Right lobe of liver (tissue), 6 donors: ENCODE data around the gene CCL4L2. TPM values are rescaled to one million over a fixed set of nuclear protein-coding genes. Genes with fewer than 3 reads are reported as not detected.
"Not testable (repeated sequence)": the region's sequence is repeated elsewhere in the genome, so short reads cannot be mapped to it uniquely, and the experiment has no call there.

Experiments
- ATAC-seq, 4 donors: fragments of 200-7000 bp; cut with Tn5 transposase; one replicate each; pipeline ENCODE4 v1.9.1; 2020; ENCODE audit warnings: mild to moderate bottlenecking in 4 of 4, moderate library complexity in 4 of 4
- DNase-seq, 3 donors: peaks; one replicate each; pipeline ENCODE4 v3.0.0-alpha.2; 2020
- H3K27ac ChIP-seq, 3 donors: fragments of 200-600 bp; one replicate each; pipeline ENCODE4 v1.8.0; 2022
- H3K27me3 ChIP-seq, 2 donors: fragments of 200-600 bp; one replicate each; pipeline ENCODE4 v1.8.0; 2022
- H3K36me3 ChIP-seq, 4 donors: fragments of 200-600 bp; sonication (generic) in 1 of 4; one replicate each; pipeline versions ENCODE4 v1.5.1 to v1.8.0; 2017 to 2022; ENCODE audit warnings: control low read depth in 1 of 4
- H3K4me1 ChIP-seq, 4 donors: fragments of 200-600 bp; sonication (generic) in 1 of 4; one replicate each; pipeline versions ENCODE4 v1.5.1 to v1.8.0; 2017 to 2022; ENCODE audit warnings: control low read depth in 1 of 4
- H3K4me3 ChIP-seq, 3 donors: fragments of 200-600 bp; one replicate each; pipeline ENCODE4 v1.8.0; 2022
- H3K9me3 ChIP-seq, 4 donors: fragments of 200-600 bp; sonication (generic) in 1 of 4; one replicate each; pipeline versions ENCODE4 v1.5.1 to v1.8.0; 2017 to 2022; ENCODE audit warnings: control low read depth in 1 of 4
- POLR2A ChIP-seq: fragments of 450-650 bp; IDR thresholded peaks from one replicate; pipeline ENCODE4 v1.6.1; 2017; ENCODE audit warnings: antibody characterized with exemption, mild to moderate bottlenecking
- WGBS: methylation state at CpG from one replicate; pipeline ENCODE4 v1.1.6; 2018; ENCODE audit warnings: low coverage, low lambda C conversion rate; ENCODE audit not compliant: insufficient coverage; ENCODE audit errors: missing lambda C conversion rate; 5-methylcytosine and 5-hydroxymethylcytosine counted together
- intact Hi-C, 2 donors: fragments of 100-400 bp; cut with DNase I; formaldehyde crosslinking; loops; one replicate each; pipeline versions ENCODE4 v1.11.2 to v1.14.1; 2022
- total RNA-seq, 6 experiments: library from RNA; depleted of rRNA in 2 of 6; stranded (reverse); fragments of >200 nt in 2 of 6; fragmentation: NEBNext Ultra II Directional in 3 of 6; extraction: Animal tissue kit (Norgen Biotek cat#: 25700) in 3 of 6; gene quantifications; one replicate each; pipeline versions ENCODE4 v1.1.0 to v1.2.4, GENCODE V29; 2016 to 2023
- TF ChIP-seq, protein P1 (sequence below), 4 donors: fragments of 200-600 bp in 3 of 4; fragments of 450-650 bp in 1 of 4; IDR thresholded peaks; one replicate each; pipeline versions ENCODE4 v1.5.1 to v1.8.0; 2016 to 2022; ENCODE audit warnings: antibody characterized with exemption in 4 of 4, mild to moderate bottlenecking in 2 of 4
- donor health status: DM: no; HTN: yes; CAD: no.
- donor health status: DM: no; HTN: no; CAD: no.
- donor health status: DM: no; HTN: no; CAD: no.
- donor health status: DM: no; HTN: yes; CAD: no.
- donor health status: DM: no; HTN: yes; CAD: no.

The CCL4L2 gene
- total RNA-seq, 6 experiments from 2014 or later: 0.44 to 2.5 (median 1.5) TPM; not detected in 2

DNA sequence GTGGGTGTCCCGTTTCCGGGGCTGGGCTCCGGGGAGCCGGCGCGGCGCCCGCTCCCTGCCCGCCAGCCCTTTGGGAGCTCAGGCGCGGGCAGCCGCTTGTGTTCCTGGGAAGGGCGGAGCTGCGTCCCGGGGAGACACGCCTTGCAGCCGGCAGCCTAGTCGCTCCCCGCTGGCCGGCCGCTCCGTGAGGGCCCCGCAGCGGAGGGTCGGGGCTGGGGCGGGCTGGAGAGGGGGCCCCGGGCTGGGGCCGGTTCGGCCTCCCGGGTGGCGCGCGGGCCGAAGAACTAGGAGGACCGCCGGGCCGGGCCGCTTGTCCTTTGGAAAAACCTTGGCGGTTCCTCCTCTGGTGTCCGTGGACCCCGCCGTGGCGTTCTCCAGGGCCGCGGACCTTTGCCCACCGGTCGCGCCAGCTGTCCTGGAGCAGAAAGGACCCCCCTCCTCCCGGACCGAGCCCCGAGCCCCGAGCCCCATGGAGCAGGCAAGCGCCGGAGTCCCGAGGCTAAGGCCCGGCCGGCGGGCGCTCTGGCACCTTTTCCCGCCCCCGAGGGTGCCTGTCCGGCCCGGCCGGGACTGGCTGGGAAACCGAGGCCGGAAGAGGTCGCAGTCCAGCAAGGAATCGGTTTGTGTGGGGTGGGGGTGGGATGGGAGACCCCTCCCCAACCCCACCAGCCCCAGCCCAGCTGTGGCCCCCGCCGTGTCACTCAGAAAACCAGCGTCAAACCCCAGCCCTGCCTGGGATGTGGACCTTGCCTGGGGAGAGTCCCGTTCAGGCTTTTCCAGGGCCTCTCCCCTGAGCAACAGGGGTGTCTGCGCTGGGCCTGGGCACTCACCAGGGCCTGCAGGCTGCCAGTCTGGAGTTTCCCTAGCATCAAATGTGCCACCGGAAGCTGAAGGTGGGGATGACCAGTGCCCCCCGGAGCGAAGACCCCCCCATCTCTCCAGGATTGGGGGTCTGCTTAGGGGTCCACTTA, 27.6 kb upstream of the CCL4L2 start:
- no peaks in the 10 kb centered on the region for H3K27me3 ChIP-seq
- H3K4me3 ChIP-seq: peak overlapping the region; percentile 74 to 95 (median 77)
- no peaks in the 10 kb centered on the region for H3K36me3 ChIP-seq
- WGBS: 4% methylated on average over 23 of the region's 76 CpGs
- DNase-seq: peak; percentile 79 to 84 (median 83)
- peak; percentile 83 to 93 (median 91) for ATAC-seq
- intact Hi-C loops: loop anchor here (5.0 kb wide), 1 partner anchor 71 kb away; no protein-coding TSS in a partner anchor
- H3K9me3 ChIP-seq: no peaks in the 10 kb centered on the region
- H3K27ac ChIP-seq: peak overlapping the region in 2 of 3 donors; percentile 65 to 85
- TF ChIP-seq POLR2A: peak; percentile 70
- TF ChIP-seq, protein P1, sequence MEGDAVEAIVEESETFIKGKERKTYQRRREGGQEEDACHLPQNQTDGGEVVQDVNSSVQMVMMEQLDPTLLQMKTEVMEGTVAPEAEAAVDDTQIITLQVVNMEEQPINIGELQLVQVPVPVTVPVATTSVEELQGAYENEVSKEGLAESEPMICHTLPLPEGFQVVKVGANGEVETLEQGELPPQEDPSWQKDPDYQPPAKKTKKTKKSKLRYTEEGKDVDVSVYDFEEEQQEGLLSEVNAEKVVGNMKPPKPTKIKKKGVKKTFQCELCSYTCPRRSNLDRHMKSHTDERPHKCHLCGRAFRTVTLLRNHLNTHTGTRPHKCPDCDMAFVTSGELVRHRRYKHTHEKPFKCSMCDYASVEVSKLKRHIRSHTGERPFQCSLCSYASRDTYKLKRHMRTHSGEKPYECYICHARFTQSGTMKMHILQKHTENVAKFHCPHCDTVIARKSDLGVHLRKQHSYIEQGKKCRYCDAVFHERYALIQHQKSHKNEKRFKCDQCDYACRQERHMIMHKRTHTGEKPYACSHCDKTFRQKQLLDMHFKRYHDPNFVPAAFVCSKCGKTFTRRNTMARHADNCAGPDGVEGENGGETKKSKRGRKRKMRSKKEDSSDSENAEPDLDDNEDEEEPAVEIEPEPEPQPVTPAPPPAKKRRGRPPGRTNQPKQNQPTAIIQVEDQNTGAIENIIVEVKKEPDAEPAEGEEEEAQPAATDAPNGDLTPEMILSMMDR (IDR thresholded peaks at IDR 0.05): no peak
- no peaks in the 10 kb centered on the region for H3K4me1 ChIP-seq

DNA sequence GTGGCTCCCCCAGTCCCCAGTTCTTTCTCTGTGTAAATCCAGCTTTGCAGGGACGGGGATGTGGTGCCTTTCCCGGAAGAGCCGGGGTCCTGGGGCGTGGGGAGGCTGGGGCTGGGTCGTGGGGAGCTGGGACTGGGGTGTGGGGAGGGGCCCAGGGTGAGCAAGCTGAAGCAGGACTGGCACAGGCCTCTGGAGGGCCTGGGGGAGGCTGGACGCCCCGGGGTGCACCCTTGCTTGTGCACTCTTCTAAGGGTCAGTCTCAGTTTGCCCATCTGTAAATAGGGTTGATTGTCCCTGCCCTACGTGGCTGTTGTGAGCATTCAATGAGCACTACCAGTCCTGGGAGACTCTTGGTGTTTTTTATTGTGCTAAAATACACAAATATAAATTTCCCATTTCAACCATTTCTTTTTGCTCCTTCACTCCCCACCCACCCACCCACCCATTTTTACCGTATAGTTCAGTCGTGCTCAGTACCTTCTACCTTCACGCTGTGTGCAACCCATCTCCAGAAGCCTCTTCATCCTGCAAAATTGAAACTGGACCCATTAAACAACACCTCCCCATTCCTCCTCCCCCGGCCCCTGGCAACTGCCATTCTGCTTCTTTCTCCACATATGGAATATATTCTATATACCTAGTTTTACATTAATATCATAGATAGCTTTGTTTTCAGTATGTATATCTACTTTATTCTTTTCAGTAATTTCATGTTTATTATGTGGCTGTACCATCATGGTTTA, 26.7 kb upstream of the CCL4L2 start:
- peak overlapping the region in 1 of 3 donors; percentile 65 for H3K27ac ChIP-seq
- H3K36me3 ChIP-seq: no peaks in the 10 kb centered on the region
- no peaks in the 10 kb centered on the region for H3K27me3 ChIP-seq
- ATAC-seq (peak in 2 of 4 donors; percentile 1), DNase-seq (no peak)
- intact Hi-C loops: loop anchor here (5.0 kb wide), 1 partner anchor 72 kb away; no protein-coding TSS in a partner anchor
- TF ChIP-seq, protein P1 (IDR thresholded peaks at IDR 0.05): no peak
- TF ChIP-seq POLR2A: no peak
- WGBS: 50% methylated on average over 5 of the region's 12 CpGs
- H3K4me3 ChIP-seq: peak overlapping the region; percentile 74 to 95 (median 77)
- H3K4me1 ChIP-seq: no peaks in the 10 kb centered on the region
- H3K9me3 ChIP-seq: no peaks in the 10 kb centered on the region

DNA sequence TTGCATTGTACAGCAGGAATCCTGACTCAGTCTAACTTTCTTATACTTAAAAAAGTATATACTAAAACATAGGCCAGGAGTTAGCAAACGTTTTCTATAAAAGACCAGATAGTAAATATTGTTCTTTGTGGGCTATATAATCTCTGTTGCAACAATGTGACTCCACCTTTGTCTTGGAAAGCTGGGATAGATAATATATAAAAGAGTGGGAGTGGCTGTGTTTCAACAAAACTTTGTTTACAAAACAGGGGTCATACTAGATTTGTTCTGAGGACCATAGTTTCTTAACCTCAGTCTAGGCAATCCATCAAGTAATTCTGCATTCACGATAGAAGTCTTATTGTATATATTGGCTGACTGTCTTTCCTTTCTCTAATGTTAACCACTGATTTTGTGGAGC, 25.4 kb upstream of the CCL4L2 start:
- ATAC-seq: no peak
- Histone ChIP-seq H3K27ac (peak overlapping the region in 1 of 3 donors; percentile 49), H3K9me3 (no peaks in the 10 kb centered on the region), H3K36me3 (no peaks in the 10 kb centered on the region), H3K4me1 (no peaks in the 10 kb centered on the region), H3K4me3 (no peak overlapping the region), H3K27me3 (no peaks in the 10 kb centered on the region)
- DNase-seq: no peak
- intact Hi-C loops: no loop called here
- TF ChIP-seq, protein P1 (IDR thresholded peaks at IDR 0.05): no peak
- TF ChIP-seq POLR2A: no peak
- WGBS: 21% methylated on average over 2 of the region's 2 CpGs

DNA sequence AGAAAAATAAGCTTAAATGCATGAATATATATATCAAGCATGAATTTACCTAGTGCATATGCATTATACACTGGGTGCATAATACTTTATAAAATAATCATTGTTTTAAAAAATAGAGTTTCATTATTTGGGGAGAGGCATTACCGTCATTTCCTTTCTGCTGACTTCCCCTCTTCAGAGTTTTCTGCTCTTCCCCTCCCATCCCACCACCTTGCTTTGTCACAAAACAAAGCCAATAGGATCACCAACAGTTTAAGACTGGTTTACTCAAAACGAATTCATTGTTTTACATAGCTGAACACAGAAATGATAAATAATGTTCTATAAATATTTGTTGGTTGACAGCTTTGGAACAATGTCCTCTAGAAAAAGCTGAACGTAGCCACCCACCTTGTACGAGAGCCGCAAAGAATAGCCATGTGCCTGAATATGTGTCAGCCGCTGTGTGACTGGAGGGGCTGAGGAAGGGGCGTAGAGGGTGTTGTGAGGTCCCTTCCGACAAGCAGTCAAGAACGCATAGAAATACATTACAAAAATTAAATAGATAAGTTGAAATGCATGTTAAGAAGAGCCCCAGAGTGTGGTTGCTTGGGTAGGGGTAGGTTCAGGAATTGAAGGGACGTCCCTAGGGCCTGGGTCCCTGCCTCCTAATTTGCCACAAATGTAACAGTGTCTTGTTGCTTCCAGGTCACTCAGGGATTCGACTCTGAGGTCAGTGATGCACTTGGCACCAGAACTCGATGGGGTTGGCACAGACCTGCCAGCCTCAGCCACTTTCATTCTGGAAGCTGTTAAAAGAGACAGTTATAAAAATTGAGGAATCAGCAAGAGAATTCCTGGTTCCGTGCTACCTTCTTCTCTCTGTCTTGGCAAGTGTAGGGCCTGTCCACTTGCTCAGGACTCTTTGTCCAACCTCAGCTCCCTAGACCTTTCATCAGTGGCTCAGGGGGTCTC, 23.8 kb upstream of the CCL4L2 start:
- peak overlapping the region in 2 of 3 donors; percentile 32 to 34 for H3K27ac ChIP-seq
- H3K27me3 ChIP-seq, intact Hi-C loops, H3K4me3 ChIP-seq, ATAC-seq, H3K36me3 ChIP-seq, H3K4me1 ChIP-seq, H3K9me3 ChIP-seq: not testable (repeated sequence)
- peak in 1 of 3 donors; percentile 57 for DNase-seq
- WGBS: 66% methylated on average over 10 of the region's 13 CpGs

DNA sequence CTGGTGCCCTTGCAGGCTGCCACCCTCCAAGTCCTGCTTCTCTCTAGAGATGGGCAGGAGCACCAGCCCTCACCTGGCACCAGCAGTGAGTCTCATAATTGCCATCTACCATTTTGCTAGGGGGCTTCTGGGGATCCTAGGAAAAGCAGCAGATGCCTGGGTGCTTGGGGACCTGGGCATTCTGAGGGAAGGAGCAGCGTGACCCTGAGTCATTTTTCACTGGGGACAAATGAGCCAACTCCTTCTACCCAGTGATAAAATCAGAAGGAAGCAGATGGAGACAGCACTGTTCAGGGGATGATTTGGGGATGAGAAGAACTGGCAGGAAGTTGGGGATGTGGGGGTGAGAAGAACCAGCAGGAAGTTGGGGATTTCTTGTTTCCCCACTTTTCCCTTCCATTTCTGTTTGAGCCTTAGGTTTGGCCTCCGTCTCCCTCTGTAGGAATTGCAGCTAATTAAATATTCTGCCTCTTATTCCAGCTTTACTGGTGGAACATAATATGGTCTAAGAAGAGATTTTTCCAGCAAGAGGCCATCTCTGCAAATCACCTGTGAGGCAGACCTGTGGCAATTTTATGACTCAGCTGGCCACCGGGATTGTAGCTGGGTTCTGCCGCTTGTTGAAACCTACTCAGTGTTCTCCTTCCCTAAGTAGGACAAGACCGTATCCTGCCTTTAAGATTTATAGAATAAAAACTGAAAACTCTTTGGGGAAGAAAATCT, 22.8 kb upstream of the CCL4L2 start:
- H3K4me3 ChIP-seq, H3K36me3 ChIP-seq, DNase-seq, intact Hi-C loops, ATAC-seq, H3K9me3 ChIP-seq, H3K27me3 ChIP-seq: not testable (repeated sequence)
- Histone ChIP-seq H3K4me1 (peaks cover 0 to 14% (median 6%) of the 10 kb centered on the region in 4 donors), H3K27ac (peak overlapping the region in 2 of 3 donors; percentile 32 to 34)
- WGBS: 29% methylated on average over 5 of the region's 5 CpGs
